Aorta (tissue), 5 donors: ENCODE data around the gene RASGEF1C. TPM values are rescaled to one million over a fixed set of nuclear protein-coding genes. Genes with fewer than 3 reads are reported as not detected.

Experiments used
- ATAC-seq: fragments of 200-7000 bp; cut with Tn5 transposase; one replicate; pipeline ENCODE4 v1.9.1; 2022; ENCODE audit warnings: moderate library complexity; ENCODE audit not compliant: low FRiP score
- DNase-seq, 2 donors: peaks; one replicate each; pipeline ENCODE4 v3.0.0-alpha.2; 2020
- H3K27ac ChIP-seq, 2 donors: one replicate each; pipeline ENCODE4 v1.5.1; 2013; ENCODE audit warnings: low read length in 2 of 2, mild to moderate bottlenecking in 2 of 2, moderate library complexity in 2 of 2, control low read depth in 1 of 2, inconsistent platforms in 1 of 2, low read depth in 1 of 2
- H3K27me3 ChIP-seq, 2 donors: one replicate each; pipeline ENCODE4 v1.6.1; 2013; ENCODE audit warnings: control low read depth in 1 of 2, low read length in 1 of 2, mild to moderate bottlenecking in 1 of 2, moderate library complexity in 1 of 2; ENCODE audit not compliant: insufficient read depth in 2 of 2, control insufficient read depth in 1 of 2
- H3K36me3 ChIP-seq, 2 donors: one replicate each; pipeline ENCODE4 v1.6.1; 2013; ENCODE audit warnings: control low read depth in 1 of 2, low read length in 1 of 2, mild to moderate bottlenecking in 1 of 2; ENCODE audit not compliant: insufficient read depth in 2 of 2, control insufficient read depth in 1 of 2
- H3K4me1 ChIP-seq, 2 donors: one replicate each; pipeline ENCODE4 v1.6.1; 2013; ENCODE audit warnings: low read length in 2 of 2, control low read depth in 1 of 2, mild to moderate bottlenecking in 1 of 2, moderate library complexity in 1 of 2; ENCODE audit not compliant: insufficient read depth in 2 of 2, control insufficient read depth in 1 of 2
- H3K4me3 ChIP-seq, 2 donors: one replicate each; pipeline ENCODE4 v1.5.1; 2013; ENCODE audit warnings: low read length in 2 of 2, control low read depth in 1 of 2, mild to moderate bottlenecking in 1 of 2
- H3K9me3 ChIP-seq: one replicate; pipeline ENCODE4 v1.6.1; 2013; ENCODE audit warnings: mild to moderate bottlenecking, low read length; ENCODE audit not compliant: control insufficient read depth
- WGBS, 2 donors: extraction: QIAGEN DNeasy Blood & Tissue Kit; methylation state at CpG; one replicate each; pipeline ENCODE4 v1.1.7; 2013; 5-methylcytosine and 5-hydroxymethylcytosine counted together
- intact Hi-C, 2 donors: fragments of 100-400 bp; cut with DNase I; formaldehyde crosslinking; loops; one replicate each; pipeline versions ENCODE4 v1.14.2 to v1.15.0; 2022
- long read RNA-seq, 2 donors: library from polyadenylated mRNA; unstranded; transcript quantifications; one replicate each; pipeline ENCODE4 v2.0.0, GENCODE V29; 2020 to 2021
- polyA plus RNA-seq, 2 donors: library from polyadenylated mRNA; stranded (reverse); fragments of 200-250 nt; gene quantifications; one replicate each; pipeline ENCODE4 v1.2.3, GENCODE V29; 2013
- total RNA-seq, 2 donors: library from RNA; stranded (reverse); fragmentation: NEBNext Ultra II Directional; extraction: Animal tissue kit (Norgen Biotek cat#: 25700); gene quantifications; one replicate each; pipeline ENCODE4 v1.2.1, GENCODE V29; 2021
- donor health status: healthy with polysubstance abuse.
- donor health status: Bipolar disorder and iron deficiency.
- donor health status: DM: no; HTN: no; CAD: no.
- donor health status: DM: no; HTN: no; CAD: no.
- donor health status: DM: yes; HTN: yes; CAD: no.

The RASGEF1C gene
- total RNA-seq, result 1 to 10 TPM in 1 of 2 donors, under 1 TPM in 1; 0.66 to 1.2 TPM
- not detected for polyA plus RNA-seq
- long read RNA-seq, donor 1, result 0 reads
- long read RNA-seq, donor 2, result 0 reads

DNA sequence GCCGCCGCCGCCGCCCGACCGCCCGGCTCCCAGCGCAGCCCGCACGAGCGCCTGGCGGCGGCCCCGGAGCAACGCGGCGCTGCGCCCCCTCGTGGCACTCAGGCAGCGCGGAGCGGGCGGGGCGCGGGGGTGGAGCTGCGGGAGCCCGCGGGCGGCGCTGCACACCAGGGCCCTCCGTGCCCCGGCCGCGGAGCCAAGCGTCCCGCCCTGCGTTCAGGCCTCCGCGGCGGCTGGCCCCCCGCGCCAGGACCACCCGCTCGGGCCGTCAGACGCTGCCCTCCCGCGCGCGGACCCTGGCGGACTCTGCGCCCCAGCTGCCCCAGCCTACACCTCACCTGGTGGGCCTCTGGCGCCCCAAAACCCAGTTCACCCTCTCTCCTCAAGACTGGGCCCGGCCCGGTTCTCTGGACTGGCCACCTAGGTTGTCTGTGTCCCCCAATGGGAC, at the start of gene RASGEF1C:
Gene RASGEF1C, minus strand, starts transcription at position 75 of the 445 bp plus-strand sequence. CDS start 71,159 bp downstream, outside the sequence.
- no peaks in the 10 kb centered on the region for H3K36me3 ChIP-seq
- ATAC-seq (no peak), DNase-seq (peak in 1 of 2 donors; percentile 63)
- intact Hi-C loops, result no loop called here
- no peak within 1 kb of the TSS for H3K27ac ChIP-seq
- H3K4me3 ChIP-seq, result peak within 1 kb of the TSS; percentile 1 to 29
- H3K27me3 ChIP-seq, result no peaks in the 10 kb centered on the region
- H3K9me3 ChIP-seq, result peaks cover 4% of the 10 kb centered on the region
- no peaks in the 10 kb centered on the region for H3K4me1 ChIP-seq
- 4 to 6% methylated on average over 39 to 55 of the region's 55 CpGs for WGBS, 2 donors

DNA sequence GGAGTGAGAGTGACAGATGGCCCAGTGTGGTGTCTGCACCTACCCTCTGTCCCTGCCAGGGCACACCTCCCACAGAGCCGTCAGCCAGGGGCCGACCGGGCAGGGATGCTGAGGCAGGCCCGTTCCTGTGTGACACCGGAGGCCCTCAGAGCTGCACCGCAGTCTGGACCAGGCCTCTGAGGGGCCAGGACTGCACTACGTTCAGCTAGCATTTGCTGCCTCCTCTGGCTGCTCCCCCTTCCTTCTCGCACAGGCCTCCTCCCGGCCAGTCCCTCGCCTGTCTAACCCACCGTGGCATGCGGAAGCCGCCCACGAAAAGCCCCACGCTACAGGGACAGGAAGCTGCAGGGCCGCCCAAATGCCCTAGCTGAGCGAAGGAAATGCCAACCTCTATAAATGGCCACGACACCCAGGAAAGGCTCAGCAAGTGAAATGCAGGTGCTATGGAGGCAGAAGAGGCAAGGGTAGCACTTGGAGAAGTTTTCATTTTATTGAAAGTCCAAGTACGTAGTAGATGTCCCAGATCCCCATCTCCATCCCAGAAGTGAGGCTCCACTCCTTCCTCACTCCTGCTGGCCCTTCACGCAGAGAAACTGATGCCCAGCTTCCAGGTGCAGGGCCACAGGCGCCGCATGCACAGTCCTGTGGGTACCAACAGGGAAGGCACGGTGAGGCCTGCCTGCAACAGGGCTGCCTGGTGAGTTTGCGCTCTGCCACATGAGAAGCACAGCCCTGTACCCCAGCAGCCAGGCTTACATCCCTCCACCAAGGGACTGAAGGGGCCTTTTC, 44.2 kb upstream of the RASGEF1C start:
- 98 to 99% methylated on average over 24 of the region's 24 CpGs for WGBS, 2 donors
- ATAC-seq, result no peak
- H3K9me3 ChIP-seq, result peaks cover 49% of the 10 kb centered on the region

DNA sequence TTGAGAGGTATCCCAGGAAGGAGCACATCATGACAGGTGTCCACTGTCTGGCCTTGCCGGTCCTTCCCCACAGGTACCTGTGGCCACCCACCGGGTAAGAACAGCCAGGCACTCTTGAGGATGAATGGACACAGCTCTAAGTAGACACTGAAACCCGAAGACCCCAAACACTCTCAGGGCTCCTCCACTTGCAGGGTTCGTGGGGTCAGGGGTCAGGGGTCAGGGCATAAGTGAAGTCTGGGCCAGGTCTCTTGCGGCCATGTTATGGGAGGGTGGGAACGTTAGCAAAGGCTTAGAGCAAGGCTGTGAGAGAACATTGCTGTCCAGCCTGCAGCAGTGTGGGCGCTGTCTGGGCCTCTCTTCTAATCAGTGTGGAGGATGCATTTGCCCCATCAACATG, 42.9 kb upstream of the RASGEF1C start:
- Histone ChIP-seq H3K36me3 (peaks cover 17 to 18% of the 10 kb centered on the region in 2 donors), H3K9me3 (peaks cover 52% of the 10 kb centered on the region), H3K4me1 (no peaks in the 10 kb centered on the region), H3K4me3 (no peak overlapping the region), H3K27me3 (no peaks in the 10 kb centered on the region), H3K27ac (no peak overlapping the region)
- intact Hi-C loops, result no loop called here
- DNase-seq (no peak), ATAC-seq (no peak)
- WGBS, 2 donors, result 98% methylated on average over 7 of the region's 7 CpGs

More for the DNA sequence above, 44.2 kb upstream of the RASGEF1C start:
- no peak overlapping the region for H3K27ac ChIP-seq
- H3K4me1 ChIP-seq, result no peaks in the 10 kb centered on the region
- no peak for DNase-seq
- no peak overlapping the region for H3K4me3 ChIP-seq
- peaks cover 12 to 13% of the 10 kb centered on the region in 2 donors for H3K36me3 ChIP-seq
- intact Hi-C loops, result no loop called here
- H3K27me3 ChIP-seq, result no peaks in the 10 kb centered on the region

DNA sequence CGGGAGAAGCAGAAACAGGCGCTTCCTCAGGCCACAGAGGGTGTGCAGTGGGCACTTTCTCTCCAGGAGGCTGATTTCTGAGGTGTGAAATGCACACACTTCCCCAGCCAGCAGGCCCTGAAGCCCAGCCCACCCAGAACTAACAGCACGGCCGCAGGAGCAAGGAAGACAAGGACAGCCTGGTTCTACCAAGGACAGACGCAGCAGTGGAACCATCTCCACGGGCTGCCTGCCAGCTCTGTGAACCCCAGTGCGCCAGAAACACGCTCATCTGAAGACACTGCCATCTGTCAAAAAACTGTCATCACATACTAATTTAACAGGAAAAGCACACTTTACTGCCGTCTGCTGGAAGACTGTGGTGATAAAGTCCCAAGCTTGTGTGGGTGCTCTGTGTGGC, 42.1 kb upstream of the RASGEF1C start:
- H3K4me1 ChIP-seq, result no peaks in the 10 kb centered on the region
- H3K27ac ChIP-seq, result no peak overlapping the region
- H3K4me3 ChIP-seq, result no peak overlapping the region
- H3K27me3 ChIP-seq, result no peaks in the 10 kb centered on the region
- DNase-seq (no peak), ATAC-seq (no peak)
- intact Hi-C loops, result no loop called here
- H3K36me3 ChIP-seq, result peaks cover 14 to 17% of the 10 kb centered on the region in 2 donors
- peaks cover 48% of the 10 kb centered on the region for H3K9me3 ChIP-seq
- WGBS, 2 donors, result 88 to 93% methylated on average over 9 of the region's 9 CpGs

DNA sequence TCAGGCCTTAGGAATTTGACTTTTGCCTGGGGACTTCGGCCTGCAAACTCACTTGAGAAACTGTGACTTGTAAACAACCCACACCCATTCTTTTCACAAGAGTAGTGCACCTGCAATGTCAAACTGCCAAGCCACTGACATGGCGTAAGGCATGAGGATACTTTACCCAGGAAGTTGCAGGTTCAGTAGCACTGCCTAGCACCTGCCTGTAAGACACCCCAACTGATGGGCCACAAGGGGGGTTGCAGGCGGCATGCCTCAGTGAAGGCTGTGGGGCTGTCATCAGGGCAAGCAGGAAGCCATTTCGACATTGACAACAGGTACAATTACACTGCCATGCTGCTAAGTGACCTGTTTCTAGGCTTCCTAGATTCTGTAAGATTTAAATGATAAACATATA, 41.3 kb upstream of the RASGEF1C start:
- WGBS, 2 donors, result 93 to 98% methylated on average over 4 of the region's 4 CpGs
- H3K4me1 ChIP-seq, result no peaks in the 10 kb centered on the region
- ATAC-seq (no peak), DNase-seq (no peak)
- intact Hi-C loops, result no loop called here
- no peak overlapping the region for H3K4me3 ChIP-seq
- no peaks in the 10 kb centered on the region for H3K27me3 ChIP-seq
- H3K9me3 ChIP-seq, result peaks cover 48% of the 10 kb centered on the region
- no peak overlapping the region for H3K27ac ChIP-seq
- H3K36me3 ChIP-seq, result peaks cover 18 to 19% of the 10 kb centered on the region in 2 donors

DNA sequence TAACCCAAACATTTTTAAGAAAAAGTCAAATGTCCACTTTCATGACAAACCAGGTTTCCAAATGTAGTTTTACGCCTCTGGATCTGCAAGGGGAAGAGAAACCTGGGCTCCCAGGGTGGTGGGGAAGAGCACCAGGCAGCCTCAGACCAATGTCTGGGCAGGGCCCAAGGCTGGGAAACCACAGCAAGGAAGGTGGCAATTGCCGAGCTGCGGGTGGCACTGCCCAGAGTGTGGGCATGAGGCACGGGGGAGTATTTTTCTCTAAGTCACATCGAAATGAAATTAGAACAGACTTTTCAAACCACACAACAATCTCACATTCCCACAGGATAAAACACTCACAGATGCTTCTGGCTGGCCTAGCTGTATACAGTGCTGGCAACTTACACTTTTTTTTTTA, 32.6 kb upstream of the RASGEF1C start:
- Histone ChIP-seq H3K9me3 (peaks cover 24% of the 10 kb centered on the region), H3K36me3 (peaks cover 19 to 26% of the 10 kb centered on the region in 2 donors), H3K27me3 (no peaks in the 10 kb centered on the region), H3K4me3 (no peak overlapping the region), H3K27ac (no peak overlapping the region), H3K4me1 (no peaks in the 10 kb centered on the region)
- no peak for ATAC-seq
- DNase-seq, result no peak
- intact Hi-C loops, result no loop called here
- WGBS, 2 donors, result 98% methylated on average over 5 of the region's 5 CpGs

DNA sequence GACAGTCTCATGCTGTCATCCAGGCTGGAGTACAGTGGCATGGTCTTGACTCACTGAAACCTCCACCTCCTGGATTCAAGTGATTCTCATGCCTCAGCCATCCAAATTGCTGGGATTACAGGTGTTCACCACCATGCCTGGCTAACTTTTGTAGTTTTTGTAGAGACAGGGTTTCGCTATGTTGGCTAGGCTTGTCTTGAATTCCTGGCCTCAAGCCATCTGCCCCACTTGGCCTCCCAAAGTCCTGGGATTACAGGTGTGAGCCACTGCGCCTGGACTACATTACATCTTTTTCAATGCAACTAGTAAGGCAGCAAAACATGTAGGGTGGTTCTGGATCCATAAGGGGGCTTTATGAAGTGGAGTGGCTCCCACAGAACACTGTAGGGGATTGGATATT, 29.6 kb upstream of the RASGEF1C start:
- 98 to 99% methylated on average over 2 of the region's 2 CpGs for WGBS, 2 donors
- peaks cover 26% of the 10 kb centered on the region for H3K9me3 ChIP-seq

DNA sequence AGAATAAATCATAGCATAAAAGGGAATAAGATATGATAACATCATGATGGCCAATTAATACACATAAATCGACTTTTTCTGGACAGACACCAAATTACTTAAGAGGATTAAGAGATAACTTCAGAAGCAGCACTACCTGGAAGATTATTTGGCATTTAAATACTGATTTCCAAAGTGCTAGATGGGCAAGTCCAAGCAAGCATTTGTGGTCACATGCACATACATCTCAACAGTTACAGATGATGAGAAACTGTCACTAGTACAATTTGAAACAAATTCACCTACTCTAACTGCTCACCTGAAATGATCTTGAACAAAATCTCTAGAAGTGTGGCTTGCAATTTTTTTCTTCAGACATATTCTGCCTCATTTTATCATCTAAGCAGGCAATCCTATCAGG, 26.8 kb upstream of the RASGEF1C start:
- H3K4me1 ChIP-seq, result no peaks in the 10 kb centered on the region
- 97 to 98% methylated on average over 1 of the region's 1 CpG for WGBS, 2 donors
- H3K27ac ChIP-seq, result no peak overlapping the region
- ATAC-seq, result no peak
- H3K9me3 ChIP-seq, result peaks cover 27% of the 10 kb centered on the region
- DNase-seq, result no peak
- intact Hi-C loops, result no loop called here
- no peak overlapping the region for H3K4me3 ChIP-seq
- peaks cover 24 to 25% of the 10 kb centered on the region in 2 donors for H3K36me3 ChIP-seq
- no peaks in the 10 kb centered on the region for H3K27me3 ChIP-seq

More for the DNA sequence above, 29.6 kb upstream of the RASGEF1C start:
- no peak for ATAC-seq
- Histone ChIP-seq H3K36me3 (peaks cover 25 to 27% of the 10 kb centered on the region in 2 donors), H3K27ac (no peak overlapping the region), H3K27me3 (no peaks in the 10 kb centered on the region), H3K4me1 (no peaks in the 10 kb centered on the region), H3K4me3 (no peak overlapping the region)
- DNase-seq, result no peak
- intact Hi-C loops, result no loop called here

DNA sequence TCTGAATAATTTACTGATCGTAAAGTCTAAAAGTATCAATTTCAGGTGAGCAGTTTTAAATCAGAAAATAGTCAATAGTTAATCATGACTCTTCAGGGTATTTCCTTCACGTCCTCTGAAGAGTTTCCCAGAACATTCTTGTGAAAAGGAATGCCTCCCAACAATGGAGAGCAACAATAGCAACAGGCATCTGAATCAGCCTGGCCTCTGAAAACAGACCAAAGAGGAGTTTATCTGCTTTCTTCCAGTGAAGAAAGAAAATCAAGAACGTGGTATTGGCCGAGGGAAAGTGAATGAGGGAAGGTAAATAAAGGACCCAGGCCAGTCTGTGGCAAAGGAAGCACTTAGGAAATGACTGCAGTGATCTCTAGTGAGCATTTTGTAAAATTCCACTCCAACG, 26.1 kb upstream of the RASGEF1C start:
- H3K9me3 ChIP-seq, result peaks cover 27% of the 10 kb centered on the region
- WGBS, 2 donors, result 75 to 79% methylated on average over 5 of the region's 5 CpGs

More for the DNA sequence above, 26.1 kb upstream of the RASGEF1C start:
- Histone ChIP-seq H3K4me3 (no peak overlapping the region), H3K36me3 (peaks cover 21 to 22% of the 10 kb centered on the region in 2 donors), H3K4me1 (no peaks in the 10 kb centered on the region), H3K27me3 (no peaks in the 10 kb centered on the region), H3K27ac (no peak overlapping the region)
- intact Hi-C loops, result no loop called here
- ATAC-seq (no peak), DNase-seq (no peak)
